Panc1 (cell line): ENCODE measurements around the gene NKAIN2. TPM values are rescaled to one million over a fixed set of nuclear protein-coding genes. Genes with fewer than 3 reads are reported as not detected.

ENCODE experiments used
- ATAC-seq: fragments of 200-7000 bp; cut with Tn5 transposase; 2 replicates; pipeline ENCODE4 v1.9.1; 2020; ENCODE audit warnings: mild to moderate bottlenecking, moderate library complexity
- BruUV-seq: library from RNA; stranded (reverse); fragments of 400-500 nt; replicated peaks from 2 replicates; lab custom pipeline; 2021; lab: Mats Ljungman, UMichigan
- CTCF ChIA-PET: fragments of 300-600 bp; sonication (Branson Sonifier 250); formaldehyde crosslinking; loops from one replicate; lab custom pipeline; 2022; ENCODE audit warnings: antibody characterized with exemption; lab: Charles Lee
- POLR2A ChIA-PET: fragments of 300-600 bp; sonication (Branson Sonifier 250); formaldehyde crosslinking; loops from one replicate; lab custom pipeline; 2022; ENCODE audit warnings: antibody characterized with exemption; lab: Charles Lee
- DNase-seq: peaks from one replicate; pipeline ENCODE4 v3.0.0-alpha.2; 2010; ENCODE audit warnings: low read depth, low spot score
- H3K27ac ChIP-seq: 2 replicates; pipeline ENCODE4 v1.5.1; 2011; ENCODE audit warnings: mild to moderate bottlenecking, low read length, inconsistent platforms
- H3K27me3 ChIP-seq: fragments of 200-500 bp; sonication (Bioruptor generic); 2 replicates; pipeline ENCODE4 v1.6.0; 2014; ENCODE audit warnings: low read length, inconsistent platforms; ENCODE audit not compliant: control insufficient read depth, insufficient read depth
- H3K36me3 ChIP-seq: fragments of 200-500 bp; sonication (Bioruptor generic); 2 replicates; pipeline ENCODE4 v1.5.1; 2014; ENCODE audit warnings: inconsistent platforms, mild to moderate bottlenecking, low read length, moderate library complexity; ENCODE audit not compliant: control insufficient read depth, insufficient read depth
- H3K4me1 ChIP-seq: 2 replicates; pipeline ENCODE4 v1.5.1; 2011; ENCODE audit warnings: inconsistent platforms, mild to moderate bottlenecking, low read length, moderate library complexity; ENCODE audit not compliant: control insufficient read depth, insufficient read depth
- H3K4me3 ChIP-seq, 2 experiments: 2 replicates each; pipeline ENCODE4 v1.5.1; 2011 to 2012; ENCODE audit warnings: low read depth in 2 of 2, low read length in 2 of 2, mild to moderate bottlenecking in 2 of 2, inconsistent platforms in 1 of 2, moderate library complexity in 1 of 2
- H3K9me3 ChIP-seq: fragments of 200-500 bp; sonication (Bioruptor generic); 2 replicates; pipeline ENCODE4 v1.5.1; 2014; ENCODE audit warnings: low read depth, mild to moderate bottlenecking, inconsistent platforms, low read length, moderate library complexity; ENCODE audit not compliant: control insufficient read depth, insufficient read depth
- POLR2AphosphoS5 ChIP-seq: IDR thresholded peaks from 2 replicates; pipeline ENCODE4 v1.6.1; 2012; ENCODE audit warnings: mild to moderate bottlenecking, low read depth, low read length, moderate library complexity
- SIN3A ChIP-seq: IDR thresholded peaks from 2 replicates; pipeline ENCODE4 v1.6.1; 2012; ENCODE audit warnings: low read depth, mild to moderate bottlenecking, low read length, moderate library complexity, borderline replicate concordance; ENCODE audit not compliant: insufficient read depth
- TCF7L2 ChIP-seq: IDR thresholded peaks from 2 replicates; pipeline ENCODE4 v1.6.1; 2011; ENCODE audit warnings: mild to moderate bottlenecking, low read depth, low read length, inconsistent platforms
- in situ Hi-C: cut with HindIII; loops from 2 replicates; pipeline ENCODE4 v1.10.0; 2016; ENCODE audit warnings: low sequenced_read_pairs, low pct_unique_long_range_greater_than_20kb
- intact Hi-C: fragments of 100-400 bp; cut with micrococcal nuclease; formaldehyde crosslinking; loops from one replicate; pipeline ENCODE4 v1.10.0; 2022; ENCODE audit not compliant: unreplicated experiment
- total RNA-seq: library from RNA; stranded (reverse); gene quantifications from one replicate; pipeline ENCODE4 v1.2.1, GENCODE V29; 2021; ENCODE audit not compliant: unreplicated experiment
- TF ChIP-seq, protein P1 (sequence below), 2 experiments: IDR thresholded peaks; 2 replicates each; pipeline ENCODE4 v1.6.1; 2011 to 2012; ENCODE audit warnings: low read depth in 2 of 2, control low read depth in 1 of 2, low read length in 1 of 2, mild to moderate bottlenecking in 1 of 2, moderate library complexity in 1 of 2; ENCODE audit not compliant: insufficient read depth in 1 of 2
- TF ChIP-seq, protein P2 (sequence below): fragments of 450-650 bp; IDR thresholded peaks from 2 replicates; pipeline ENCODE4 v1.5.1; 2017; ENCODE audit warnings: mild to moderate bottlenecking

NKAIN2 gene
- total RNA-seq, 1 experiment from 2014 or later = 2.6 TPM

DNA sequence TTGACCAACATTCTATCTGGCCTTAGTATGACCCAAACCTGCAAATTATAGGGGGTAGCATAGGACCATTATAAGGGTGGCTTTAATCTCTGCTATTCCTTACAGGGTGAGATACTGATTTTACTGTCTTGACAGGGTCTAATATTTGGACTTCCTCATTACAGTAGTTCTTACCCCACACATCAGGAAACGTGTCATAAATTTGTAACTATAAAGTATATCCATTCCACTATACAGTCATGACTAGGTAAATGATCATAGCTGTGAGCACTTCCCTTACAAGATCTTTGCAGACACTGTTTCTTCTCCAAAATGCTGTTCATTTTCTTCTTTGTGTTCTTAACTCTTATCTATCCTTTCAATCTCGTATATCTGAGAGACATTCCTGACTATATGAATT is 639.9 kb downstream of the NKAIN2 start:
- ATAC-seq = no peak
- no peak for DNase-seq
- ChIA-PET CTCF (no interaction called here), POLR2A (no interaction called here)
- H3K9me3 ChIP-seq = no peaks in the 10 kb centered on the region
- no peaks in the 10 kb centered on the region for H3K36me3 ChIP-seq
- in situ Hi-C loops = no loop called here
- H3K4me1 ChIP-seq = 0 out of 2 replicates have a peak, but pooled peaks cover 4% of the 10 kb centered on the region
- intact Hi-C loops = no loop called here
- H3K27me3 ChIP-seq = no peaks in the 10 kb centered on the region
- no TSS peak for BruUV-seq
- H3K4me3 ChIP-seq = no peak overlapping the region
- no peak overlapping the region for H3K27ac ChIP-seq
- TF ChIP-seq, protein P1, sequence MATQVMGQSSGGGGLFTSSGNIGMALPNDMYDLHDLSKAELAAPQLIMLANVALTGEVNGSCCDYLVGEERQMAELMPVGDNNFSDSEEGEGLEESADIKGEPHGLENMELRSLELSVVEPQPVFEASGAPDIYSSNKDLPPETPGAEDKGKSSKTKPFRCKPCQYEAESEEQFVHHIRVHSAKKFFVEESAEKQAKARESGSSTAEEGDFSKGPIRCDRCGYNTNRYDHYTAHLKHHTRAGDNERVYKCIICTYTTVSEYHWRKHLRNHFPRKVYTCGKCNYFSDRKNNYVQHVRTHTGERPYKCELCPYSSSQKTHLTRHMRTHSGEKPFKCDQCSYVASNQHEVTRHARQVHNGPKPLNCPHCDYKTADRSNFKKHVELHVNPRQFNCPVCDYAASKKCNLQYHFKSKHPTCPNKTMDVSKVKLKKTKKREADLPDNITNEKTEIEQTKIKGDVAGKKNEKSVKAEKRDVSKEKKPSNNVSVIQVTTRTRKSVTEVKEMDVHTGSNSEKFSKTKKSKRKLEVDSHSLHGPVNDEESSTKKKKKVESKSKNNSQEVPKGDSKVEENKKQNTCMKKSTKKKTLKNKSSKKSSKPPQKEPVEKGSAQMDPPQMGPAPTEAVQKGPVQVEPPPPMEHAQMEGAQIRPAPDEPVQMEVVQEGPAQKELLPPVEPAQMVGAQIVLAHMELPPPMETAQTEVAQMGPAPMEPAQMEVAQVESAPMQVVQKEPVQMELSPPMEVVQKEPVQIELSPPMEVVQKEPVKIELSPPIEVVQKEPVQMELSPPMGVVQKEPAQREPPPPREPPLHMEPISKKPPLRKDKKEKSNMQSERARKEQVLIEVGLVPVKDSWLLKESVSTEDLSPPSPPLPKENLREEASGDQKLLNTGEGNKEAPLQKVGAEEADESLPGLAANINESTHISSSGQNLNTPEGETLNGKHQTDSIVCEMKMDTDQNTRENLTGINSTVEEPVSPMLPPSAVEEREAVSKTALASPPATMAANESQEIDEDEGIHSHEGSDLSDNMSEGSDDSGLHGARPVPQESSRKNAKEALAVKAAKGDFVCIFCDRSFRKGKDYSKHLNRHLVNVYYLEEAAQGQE (IDR thresholded peaks at IDR 0.05; ENCODE audit: insufficient read depth in 1 of 2, low read depth in 2 of 2, low read length in 1 of 2) = no peak

DNA sequence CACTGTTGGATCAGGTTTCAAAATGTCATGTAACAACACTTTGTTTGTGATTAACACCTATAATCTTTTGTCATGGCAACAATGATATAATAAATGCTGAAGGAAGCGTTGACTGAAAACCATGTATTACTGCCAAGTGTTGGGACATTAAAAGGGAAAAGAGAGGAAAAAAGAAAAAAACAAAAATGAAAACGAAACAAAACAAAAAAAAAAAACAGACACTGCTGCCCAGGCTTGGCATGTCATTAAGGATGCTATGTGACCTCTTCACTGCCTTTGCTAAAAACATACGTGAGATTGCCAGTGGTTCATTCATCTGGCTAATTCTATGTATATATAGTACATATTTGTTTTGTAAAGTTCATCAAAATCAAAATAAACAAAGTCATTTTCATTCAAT is 641.9 kb downstream of the NKAIN2 start:
- in situ Hi-C loops = no loop called here
- no peak overlapping the region for H3K27ac ChIP-seq
- no peaks in the 10 kb centered on the region for H3K9me3 ChIP-seq
- POLR2A ChIA-PET = no interaction called here
- TF ChIP-seq SIN3A (no peak), POLR2AphosphoS5 (no peak), TCF7L2 (no peak)
- TF ChIP-seq, protein P1 (IDR thresholded peaks at IDR 0.05; ENCODE audit: insufficient read depth in 1 of 2, low read depth in 2 of 2, low read length in 1 of 2) = no peak
- TF ChIP-seq, protein P2, sequence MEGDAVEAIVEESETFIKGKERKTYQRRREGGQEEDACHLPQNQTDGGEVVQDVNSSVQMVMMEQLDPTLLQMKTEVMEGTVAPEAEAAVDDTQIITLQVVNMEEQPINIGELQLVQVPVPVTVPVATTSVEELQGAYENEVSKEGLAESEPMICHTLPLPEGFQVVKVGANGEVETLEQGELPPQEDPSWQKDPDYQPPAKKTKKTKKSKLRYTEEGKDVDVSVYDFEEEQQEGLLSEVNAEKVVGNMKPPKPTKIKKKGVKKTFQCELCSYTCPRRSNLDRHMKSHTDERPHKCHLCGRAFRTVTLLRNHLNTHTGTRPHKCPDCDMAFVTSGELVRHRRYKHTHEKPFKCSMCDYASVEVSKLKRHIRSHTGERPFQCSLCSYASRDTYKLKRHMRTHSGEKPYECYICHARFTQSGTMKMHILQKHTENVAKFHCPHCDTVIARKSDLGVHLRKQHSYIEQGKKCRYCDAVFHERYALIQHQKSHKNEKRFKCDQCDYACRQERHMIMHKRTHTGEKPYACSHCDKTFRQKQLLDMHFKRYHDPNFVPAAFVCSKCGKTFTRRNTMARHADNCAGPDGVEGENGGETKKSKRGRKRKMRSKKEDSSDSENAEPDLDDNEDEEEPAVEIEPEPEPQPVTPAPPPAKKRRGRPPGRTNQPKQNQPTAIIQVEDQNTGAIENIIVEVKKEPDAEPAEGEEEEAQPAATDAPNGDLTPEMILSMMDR = no peak
- no TSS peak for BruUV-seq
- intact Hi-C loops = no loop called here
- CTCF ChIA-PET = no interaction called here
- ATAC-seq (no peak), DNase-seq (no peak)
- H3K27me3 ChIP-seq = no peaks in the 10 kb centered on the region
- no peaks in the 10 kb centered on the region for H3K36me3 ChIP-seq
- H3K4me1 ChIP-seq = 0 out of 2 replicates have a peak, but pooled peaks cover 4% of the 10 kb centered on the region
- H3K4me3 ChIP-seq = no peak overlapping the region
